Mucosa of rectum (tissue), 2 donors: ENCODE measurements around the gene HNRNPM.

Source experiments
- H3K27ac ChIP-seq, 2 donors: one replicate each; pipeline ENCODE4 v1.7.0; 2013; ENCODE audit warnings: inconsistent platforms in 2 of 2, low read depth in 2 of 2, low read length in 2 of 2
- H3K27me3 ChIP-seq, 2 donors: one replicate each; pipeline ENCODE4 v1.7.0; 2013; ENCODE audit warnings: low read length in 2 of 2; ENCODE audit not compliant: control insufficient read depth in 2 of 2, insufficient read depth in 2 of 2
- H3K36me3 ChIP-seq, 2 donors: one replicate each; pipeline ENCODE4 v1.7.0; 2013; ENCODE audit warnings: low read length in 2 of 2; ENCODE audit not compliant: control insufficient read depth in 2 of 2, insufficient read depth in 2 of 2
- H3K4me1 ChIP-seq, 2 donors: one replicate each; pipeline ENCODE4 v1.7.0; 2013; ENCODE audit warnings: low read length in 2 of 2, mild to moderate bottlenecking in 1 of 2; ENCODE audit not compliant: control insufficient read depth in 2 of 2, insufficient read depth in 2 of 2
- H3K4me3 ChIP-seq, 2 donors: one replicate each; pipeline ENCODE4 v1.7.0; 2013; ENCODE audit warnings: low read length in 2 of 2
- H3K9ac ChIP-seq, 2 donors: one replicate each; pipeline ENCODE4 v1.7.0; 2013; ENCODE audit warnings: low read length in 2 of 2, low read depth in 1 of 2, mild to moderate bottlenecking in 1 of 2
- H3K9me3 ChIP-seq, 2 donors: one replicate each; pipeline ENCODE4 v1.7.0; 2013; ENCODE audit warnings: low read length in 2 of 2; ENCODE audit not compliant: control insufficient read depth in 2 of 2
- donor health status: healthy.
- donor health status: Normal muscosa, but diverticular disease.

Gene HNRNPM

DNA sequence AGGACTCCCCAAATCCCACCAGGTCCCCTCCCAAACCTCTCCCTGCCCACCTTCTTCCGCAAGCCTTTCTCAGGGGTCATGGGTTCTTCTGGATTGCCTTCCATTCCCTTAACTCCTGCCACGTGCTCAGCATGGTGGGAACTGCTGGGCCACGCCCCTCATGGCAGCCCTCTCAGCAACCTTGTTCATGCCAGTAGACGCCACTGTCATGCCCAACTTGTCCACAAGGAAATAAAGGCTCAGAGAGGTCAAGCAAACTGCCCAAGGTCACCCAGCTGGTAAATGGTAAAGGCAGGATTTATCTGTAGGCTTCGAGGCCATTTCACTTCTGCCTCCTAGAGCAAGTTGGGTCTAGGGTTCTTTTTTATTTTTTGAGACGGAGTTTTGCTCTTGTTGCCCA lies 46.8 kb downstream of the HNRNPM start:
- Histone ChIP-seq H3K9me3 (no peaks in the 10 kb centered on the region), H3K36me3 (peaks cover 20 to 26% of the 10 kb centered on the region in 2 donors), H3K4me3 (no peak overlapping the region), H3K4me1 (peaks cover 0 to 3% of the 10 kb centered on the region in 2 donors), H3K9ac (no peak overlapping the region), H3K27ac (no peak overlapping the region), H3K27me3 (no peaks in the 10 kb centered on the region)

GRCh38 chr19:8494158-8494557 lies 49.4 kb downstream of the HNRNPM start:
- H3K36me3 ChIP-seq = peaks cover 0 to 2% of the 10 kb centered on the region in 2 donors
- H3K4me1 ChIP-seq = no peaks in the 10 kb centered on the region
- H3K4me3 ChIP-seq = no peak overlapping the region
- H3K27me3 ChIP-seq = no peaks in the 10 kb centered on the region
- H3K9ac ChIP-seq = no peak overlapping the region
- no peaks in the 10 kb centered on the region for H3K9me3 ChIP-seq
- H3K27ac ChIP-seq = no peak overlapping the region

GRCh38 chr19:8498295-8498694 lies 53.5 kb downstream of the HNRNPM start:
- Histone ChIP-seq H3K27me3 (no peaks in the 10 kb centered on the region), H3K4me3 (no peak overlapping the region), H3K4me1 (no peaks in the 10 kb centered on the region), H3K36me3 (no peaks in the 10 kb centered on the region), H3K9me3 (no peaks in the 10 kb centered on the region), H3K9ac (no peak overlapping the region), H3K27ac (no peak overlapping the region)

DNA sequence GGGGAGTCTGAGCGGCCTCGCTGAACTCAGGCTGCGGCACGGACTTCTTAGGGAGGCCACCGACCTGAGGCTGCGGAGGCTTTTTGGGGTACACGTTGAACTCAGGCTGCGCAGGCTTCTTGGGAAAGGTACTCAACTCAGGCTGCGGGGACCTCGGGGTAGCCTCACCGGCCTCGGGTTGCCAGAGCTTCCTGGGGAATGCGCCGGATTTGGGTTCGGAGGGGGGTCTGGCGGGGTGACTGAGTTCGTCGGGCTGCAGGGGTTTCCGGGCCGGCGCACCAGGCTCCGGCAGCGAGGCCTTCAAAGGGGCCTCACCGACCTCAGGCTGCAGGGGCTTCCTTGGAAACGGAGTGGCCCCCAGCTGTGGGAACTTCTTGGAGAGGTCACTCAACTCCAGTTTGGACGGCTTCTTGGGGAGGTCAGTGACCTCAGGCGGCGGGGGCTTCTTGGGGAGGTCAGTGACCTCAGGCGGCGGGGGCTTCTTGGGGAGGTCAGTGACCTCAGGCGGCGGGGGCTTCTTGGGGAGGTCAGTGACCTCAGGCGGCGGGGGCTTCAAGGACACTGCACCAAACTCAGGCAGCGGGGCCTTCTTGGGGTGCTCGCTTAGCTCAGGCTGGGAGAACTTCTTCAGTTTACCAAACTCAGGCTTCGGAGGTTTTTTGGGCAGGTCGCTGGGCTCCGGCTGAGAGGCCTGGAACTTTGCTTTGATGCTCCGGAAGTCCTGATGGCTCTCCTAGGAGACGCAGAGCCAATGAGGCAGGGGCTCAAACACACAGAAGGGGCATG lies 54.5 kb downstream of the HNRNPM start:
- Histone ChIP-seq H3K27me3 (no peaks in the 10 kb centered on the region), H3K4me3 (no peak overlapping the region), H3K36me3 (no peaks in the 10 kb centered on the region), H3K27ac (no peak overlapping the region), H3K4me1 (no peaks in the 10 kb centered on the region), H3K9me3 (no peaks in the 10 kb centered on the region), H3K9ac (no peak overlapping the region)

- H3K27ac ChIP-seq = no peak overlapping the region
- no peak overlapping the region for H3K4me3 ChIP-seq
- no peak overlapping the region for H3K9ac ChIP-seq
- H3K27me3 ChIP-seq = no peaks in the 10 kb centered on the region
- H3K9me3 ChIP-seq = no peaks in the 10 kb centered on the region
- H3K36me3 ChIP-seq = no peaks in the 10 kb centered on the region
- no peaks in the 10 kb centered on the region for H3K4me1 ChIP-seq
These were observed 55.4 kb downstream of the HNRNPM start for GRCh38 chr19:8500158-8500557.

- H3K9ac ChIP-seq = no peak overlapping the region
- H3K27ac ChIP-seq = no peak overlapping the region
These were observed 56.7 kb downstream of the HNRNPM start for GRCh38 chr19:8501516-8501915.

DNA sequence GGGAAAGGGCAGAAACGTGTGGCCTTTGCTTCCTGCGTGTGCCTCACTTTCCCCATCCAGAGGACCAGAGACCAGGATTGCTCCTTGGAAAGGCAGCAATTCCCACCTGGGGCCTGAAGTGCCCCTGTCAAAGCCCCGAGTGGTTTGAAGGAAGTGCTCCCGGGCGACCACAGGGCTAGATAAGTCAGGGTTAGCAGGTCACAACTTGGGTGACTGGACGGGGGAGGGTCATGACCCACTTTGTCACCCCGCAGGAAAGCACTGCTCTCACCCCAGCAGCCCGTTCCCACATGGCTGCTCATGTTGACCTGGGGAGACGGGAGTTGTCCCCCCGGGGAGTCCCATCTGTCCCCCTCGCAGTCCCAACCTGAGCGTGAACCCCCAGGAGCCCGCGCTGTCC lies 57.2 kb downstream of the HNRNPM start:
- Histone ChIP-seq H3K4me3 (no peak overlapping the region), H3K27ac (no peak overlapping the region), H3K9ac (no peak overlapping the region), H3K36me3 (no peaks in the 10 kb centered on the region), H3K27me3 (no peaks in the 10 kb centered on the region), H3K4me1 (peaks cover 3 to 7% of the 10 kb centered on the region in 2 donors), H3K9me3 (no peaks in the 10 kb centered on the region)

More at GRCh38 chr19:8501516-8501915, 56.7 kb downstream of the HNRNPM start:
- Histone ChIP-seq H3K9me3 (no peaks in the 10 kb centered on the region), H3K4me1 (peaks cover 3 to 7% of the 10 kb centered on the region in 2 donors), H3K4me3 (no peak overlapping the region), H3K27me3 (no peaks in the 10 kb centered on the region), H3K36me3 (no peaks in the 10 kb centered on the region)

GRCh38 chr19:8503510-8503909 lies 58.7 kb downstream of the HNRNPM start:
- H3K27ac ChIP-seq = no peak overlapping the region

DNA sequence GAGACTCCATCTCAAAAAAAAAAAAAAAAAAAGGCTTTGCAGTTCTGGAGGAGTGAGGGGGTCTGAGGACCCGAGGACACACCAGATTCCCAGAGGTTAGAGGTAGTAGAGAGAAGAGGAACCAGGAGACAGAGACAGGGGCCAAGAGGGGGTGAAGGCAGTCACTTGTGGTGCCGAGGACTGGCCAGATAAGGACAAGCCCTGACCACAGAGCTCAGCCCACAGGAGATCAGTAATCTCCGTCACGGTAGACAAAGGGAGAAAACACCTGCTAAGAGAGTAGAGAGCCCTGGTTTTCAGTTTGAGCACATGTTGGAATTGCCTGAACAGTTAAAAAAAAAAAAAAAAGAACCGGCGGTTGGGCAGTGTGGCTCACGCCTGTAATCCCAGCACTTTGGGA lies 59.4 kb downstream of the HNRNPM start:
- peaks cover 3 to 7% of the 10 kb centered on the region in 2 donors for H3K4me1 ChIP-seq
- H3K9ac ChIP-seq = no peak overlapping the region
- no peaks in the 10 kb centered on the region for H3K36me3 ChIP-seq
- no peaks in the 10 kb centered on the region for H3K9me3 ChIP-seq
- H3K27me3 ChIP-seq = no peaks in the 10 kb centered on the region
- H3K27ac ChIP-seq = no peak overlapping the region
- H3K4me3 ChIP-seq = no peak overlapping the region

More at GRCh38 chr19:8503510-8503909, 58.7 kb downstream of the HNRNPM start:
- H3K27me3 ChIP-seq = no peaks in the 10 kb centered on the region
- no peak overlapping the region for H3K4me3 ChIP-seq
- H3K4me1 ChIP-seq = peaks cover 3 to 7% of the 10 kb centered on the region in 2 donors
- no peak overlapping the region for H3K9ac ChIP-seq
- no peaks in the 10 kb centered on the region for H3K36me3 ChIP-seq
- H3K9me3 ChIP-seq = no peaks in the 10 kb centered on the region

- Histone ChIP-seq H3K9me3 (no peaks in the 10 kb centered on the region), H3K27ac (no peak overlapping the region), H3K4me1 (peaks cover 3 to 7% of the 10 kb centered on the region in 2 donors), H3K9ac (no peak overlapping the region), H3K36me3 (no peaks in the 10 kb centered on the region), H3K4me3 (no peak overlapping the region), H3K27me3 (no peaks in the 10 kb centered on the region)
These were observed 60.1 kb downstream of the HNRNPM start for GRCh38 chr19:8504919-8505318.
